T-cell (primary cell): ENCODE measurements around the gene SERPINI2. TPM values are rescaled to one million over a fixed set of nuclear protein-coding genes. Genes with fewer than 3 reads are reported as not detected.

Source experiments
- ATAC-seq, 4 experiments: fragments of 200-7000 bp in 3 of 4; fragments of 150-1000 bp in 1 of 4; cut with Tn5 transposase; replicated peaks in 1 of 4; 1 replicate in 3 of 4; 2 replicates in 1 of 4; pipeline ENCODE4 v1.10.0; 2021; ENCODE audit warnings: moderate library complexity in 3 of 4, mild to moderate bottlenecking in 2 of 4, moderate number of reproducible peaks in 1 of 4
- CTCF ChIA-PET, 2 donors: fragments of 300-600 bp; sonication (Branson Sonifier 250); formaldehyde crosslinking; loops; one replicate each; lab custom pipeline; 2022; ENCODE audit warnings: antibody characterized with exemption in 2 of 2; lab: Charles Lee
- POLR2A ChIA-PET, 2 donors: fragments of 300-600 bp; sonication (Branson Sonifier 250); formaldehyde crosslinking; loops; one replicate each; lab custom pipeline; 2022; ENCODE audit warnings: antibody characterized with exemption in 2 of 2; lab: Charles Lee
- DNase-seq, 35 experiments: peaks; one replicate each; pipeline versions ENCODE4 v3.0.0 to v3.0.0-alpha.2; 2013 to 2023
- H3K27ac ChIP-seq: one replicate; pipeline ENCODE4 v1.5.1; 2013; ENCODE audit warnings: low read length
- H3K27me3 ChIP-seq, 2 experiments: replicated peaks in 1 of 2; 1 replicate in 1 of 2; 2 replicates in 1 of 2; pipeline versions ENCODE4 v1.6.1 to v1.7.0; 2013; ENCODE audit warnings: low read length in 1 of 2, mixed read lengths in 1 of 2; ENCODE audit not compliant: control insufficient read depth in 2 of 2, insufficient read depth in 2 of 2; ENCODE audit errors: extremely low read depth in 1 of 2
- H3K36me3 ChIP-seq, 2 donors: 1 replicate in 1 of 2; 2 replicates in 1 of 2; pipeline versions ENCODE4 v1.6.1 to v1.7.0; 2013; ENCODE audit warnings: low read length in 1 of 2; ENCODE audit not compliant: control insufficient read depth in 2 of 2, insufficient read depth in 1 of 2; ENCODE audit errors: extremely low read depth in 1 of 2
- H3K4me1 ChIP-seq, 2 experiments: 1 replicate in 1 of 2; 2 replicates in 1 of 2; pipeline versions ENCODE4 v1.6.1 to v1.7.0; 2013; ENCODE audit warnings: low read length in 2 of 2, mixed read lengths in 1 of 2; ENCODE audit not compliant: insufficient read depth in 2 of 2, control insufficient read depth in 1 of 2; ENCODE audit errors: extremely low read depth in 1 of 2
- H3K4me3 ChIP-seq, 2 donors: 1 replicate in 1 of 2; 2 replicates in 1 of 2; pipeline versions ENCODE4 v1.5.1 to v1.7.0; 2013; ENCODE audit warnings: mild to moderate bottlenecking in 2 of 2, low read length in 1 of 2, moderate library complexity in 1 of 2; ENCODE audit not compliant: control insufficient read depth in 1 of 2; ENCODE audit errors: extremely low read depth in 1 of 2
- H3K9me3 ChIP-seq: 2 replicates; pipeline ENCODE4 v1.7.0; 2013
- H3K27ac Mint-ChIP-seq, 2 donors: one replicate each; pipeline ENCODE4 v1.8.0; 2020 to 2021; ENCODE audit warnings: mild to moderate bottlenecking in 2 of 2, mixed read lengths in 2 of 2
- H3K27me3 Mint-ChIP-seq, 2 donors: one replicate each; pipeline ENCODE4 v1.8.0; 2021 to 2022; ENCODE audit warnings: mixed read lengths in 2 of 2
- H3K36me3 Mint-ChIP-seq: one replicate; pipeline ENCODE4 v1.8.0; 2021; ENCODE audit warnings: mixed read lengths
- H3K4me1 Mint-ChIP-seq, 3 donors: one replicate each; pipeline ENCODE4 v1.8.0; 2020 to 2022; ENCODE audit warnings: mixed read lengths in 3 of 3, mild to moderate bottlenecking in 1 of 3
- H3K4me3 Mint-ChIP-seq, 3 donors: one replicate each; pipeline ENCODE4 v1.8.0; 2020 to 2022; ENCODE audit warnings: mild to moderate bottlenecking in 3 of 3, mixed read lengths in 3 of 3, moderate library complexity in 3 of 3
- H3K9me3 Mint-ChIP-seq, 3 donors: one replicate each; pipeline ENCODE4 v1.8.0; 2020 to 2022; ENCODE audit warnings: mixed read lengths in 3 of 3
- WGBS: methylation state at CpG from one replicate; pipeline ENCODE4 v1.1.5; 2013; ENCODE audit warnings: missing lambda C conversion rate; ENCODE audit not compliant: insufficient coverage; 5-methylcytosine and 5-hydroxymethylcytosine counted together
- total RNA-seq, 35 experiments: library from RNA in 6 of 35; stranded (reverse) in 6 of 35; fragments of 120-200 nt in 1 of 35; gene quantifications; one replicate each; pipeline versions ENCODE4 v1.2.1 to v1.2.4 and lab custom pipeline; 2013 to 2026

SERPINI2 gene
- total RNA-seq, 5 donors from 2014 or later (not counting 1 experiment from before 2014, with no cell fraction given), result 0.13 to 0.41 TPM; not detected in 3

- H3K4me3 ChIP-seq, result no peak overlapping the region
- ATAC-seq (no peak), DNase-seq (no peak)
- Mint-ChIP-seq H3K4me3 (no peak overlapping the region), H3K27me3 (no peaks in the 10 kb centered on the region), H3K9me3 (no peaks in the 10 kb centered on the region), H3K4me1 (no peaks in the 10 kb centered on the region), H3K36me3 (no peaks in the 10 kb centered on the region), H3K27ac (no peak overlapping the region)
- CTCF ChIA-PET, result no interaction called here
- no peak overlapping the region for H3K27ac ChIP-seq
- no peaks in the 10 kb centered on the region for H3K27me3 ChIP-seq
- H3K36me3 ChIP-seq, result no peaks in the 10 kb centered on the region
- H3K4me1 ChIP-seq, result no peaks in the 10 kb centered on the region
- WGBS, result 75% methylated on average over 1 of the region's 7 CpGs
- no peaks in the 10 kb centered on the region for H3K9me3 ChIP-seq
- POLR2A ChIA-PET, result no interaction called here
These were observed 24.1 kb upstream of the SERPINI2 start for GRCh38 chr3:167497903-167498302.

GRCh38 chr3:167493244-167493643 is 19.4 kb upstream of the SERPINI2 start:
- Histone ChIP-seq H3K4me1 (no peaks in the 10 kb centered on the region), H3K9me3 (no peaks in the 10 kb centered on the region), H3K36me3 (no peaks in the 10 kb centered on the region), H3K27me3 (no peaks in the 10 kb centered on the region), H3K27ac (no peak overlapping the region), H3K4me3 (no peak overlapping the region)
- no peaks in the 10 kb centered on the region for H3K4me1 Mint-ChIP-seq
- DNase-seq, result no peak
- no peaks in the 10 kb centered on the region for H3K27me3 Mint-ChIP-seq
- CTCF ChIA-PET, result no interaction called here
- H3K27ac Mint-ChIP-seq, result no peak overlapping the region
- no peak overlapping the region for H3K4me3 Mint-ChIP-seq
- POLR2A ChIA-PET, result no interaction called here
- H3K36me3 Mint-ChIP-seq, result no peaks in the 10 kb centered on the region
- ATAC-seq, result no peak
- WGBS, result 43% methylated on average over 1 of the region's 3 CpGs
- H3K9me3 Mint-ChIP-seq, result no peaks in the 10 kb centered on the region

GRCh38 chr3:167491621-167492020 is 17.8 kb upstream of the SERPINI2 start:
- no peak overlapping the region for H3K27ac ChIP-seq
- ATAC-seq (no peak), DNase-seq (no peak)
- Mint-ChIP-seq H3K4me3 (no peak overlapping the region), H3K4me1 (no peaks in the 10 kb centered on the region), H3K36me3 (no peaks in the 10 kb centered on the region), H3K27me3 (no peaks in the 10 kb centered on the region), H3K9me3 (no peaks in the 10 kb centered on the region), H3K27ac (no peak overlapping the region)
- H3K9me3 ChIP-seq, result no peaks in the 10 kb centered on the region
- H3K4me1 ChIP-seq, result no peaks in the 10 kb centered on the region
- H3K36me3 ChIP-seq, result no peaks in the 10 kb centered on the region
- H3K4me3 ChIP-seq, result no peak overlapping the region
- ChIA-PET POLR2A (no interaction called here), CTCF (interaction anchor here in 1 of 2 donors (0.6 kb wide), 1 partner anchor 71 kb away, joined by 8 read pairs; no protein-coding TSS in a partner anchor)
- no peaks in the 10 kb centered on the region for H3K27me3 ChIP-seq

- Histone ChIP-seq H3K27ac (no peak overlapping the region), H3K36me3 (no peaks in the 10 kb centered on the region), H3K9me3 (no peaks in the 10 kb centered on the region), H3K4me3 (no peak overlapping the region), H3K4me1 (no peaks in the 10 kb centered on the region), H3K27me3 (no peaks in the 10 kb centered on the region)
- no peak for DNase-seq
- ATAC-seq, result no peak
- H3K9me3 Mint-ChIP-seq, result peaks cover 0 to 3% (median under 1%) of the 10 kb centered on the region in 3 donors
- H3K27ac Mint-ChIP-seq, result no peak overlapping the region
- H3K36me3 Mint-ChIP-seq, result no peaks in the 10 kb centered on the region
- no peaks in the 10 kb centered on the region for H3K4me1 Mint-ChIP-seq
- H3K27me3 Mint-ChIP-seq, result no peaks in the 10 kb centered on the region
- ChIA-PET CTCF (interaction anchor here in 1 of 2 donors (0.6 kb wide), 1 partner anchor 34 kb away, joined by 3 read pairs; no protein-coding TSS in a partner anchor), POLR2A (no interaction called here)
- no peak overlapping the region for H3K4me3 Mint-ChIP-seq
- 80% methylated on average over 1 of the region's 1 CpG for WGBS
These were observed 15.7 kb upstream of the SERPINI2 start for GRCh38 chr3:167489571-167489970.

- 90% methylated on average over 3 of the region's 3 CpGs for WGBS
These were observed 13.7 kb upstream of the SERPINI2 start for GRCh38 chr3:167487556-167487955.

GRCh38 chr3:167484551-167484950 is 10.7 kb upstream of the SERPINI2 start:
- H3K36me3 Mint-ChIP-seq, result no peaks in the 10 kb centered on the region
- H3K4me1 Mint-ChIP-seq, result no peaks in the 10 kb centered on the region
- H3K9me3 Mint-ChIP-seq, result peaks cover 0 to 3% (median 3%) of the 10 kb centered on the region in 3 donors
- ChIA-PET POLR2A (no interaction called here), CTCF (no interaction called here)
- Histone ChIP-seq H3K9me3 (no peaks in the 10 kb centered on the region), H3K4me3 (no peak overlapping the region), H3K4me1 (no peaks in the 10 kb centered on the region), H3K27me3 (no peaks in the 10 kb centered on the region), H3K36me3 (no peaks in the 10 kb centered on the region), H3K27ac (no peak overlapping the region)
- WGBS, result no CpG with 5 or more reads among the region's 2 CpGs
- no peak for DNase-seq
- H3K4me3 Mint-ChIP-seq, result no peak overlapping the region
- no peaks in the 10 kb centered on the region for H3K27me3 Mint-ChIP-seq
- no peak for ATAC-seq
- H3K27ac Mint-ChIP-seq, result no peak overlapping the region

More at GRCh38 chr3:167487556-167487955, 13.7 kb upstream of the SERPINI2 start:
- Histone ChIP-seq H3K4me1 (no peaks in the 10 kb centered on the region), H3K27ac (no peak overlapping the region), H3K4me3 (no peak overlapping the region), H3K9me3 (no peaks in the 10 kb centered on the region), H3K27me3 (no peaks in the 10 kb centered on the region), H3K36me3 (no peaks in the 10 kb centered on the region)
- peaks cover 0 to 3% (median 3%) of the 10 kb centered on the region in 3 donors for H3K9me3 Mint-ChIP-seq
- ATAC-seq (no peak), DNase-seq (no peak)
- ChIA-PET POLR2A (no interaction called here), CTCF (no interaction called here)
- H3K4me3 Mint-ChIP-seq, result no peak overlapping the region
- H3K27me3 Mint-ChIP-seq, result no peaks in the 10 kb centered on the region
- H3K4me1 Mint-ChIP-seq, result no peaks in the 10 kb centered on the region
- H3K36me3 Mint-ChIP-seq, result no peaks in the 10 kb centered on the region
- H3K27ac Mint-ChIP-seq, result no peak overlapping the region
